ENCODE measurements around the gene EIF3L.

The EIF3L gene

GRCh38 chr22:37905534-37906363, 56.5 kb downstream of the EIF3L start, which contains the start of gene MICALL1:
TSS of gene MICALL1 (plus strand) at chr22:37906297. CDS start at chr22:37906423, 126 bp downstream.
- DNase-seq (ENCODE audit: low read depth), result peak; percentile 25

- DNase-seq (ENCODE audit: low read depth), result no peak
Observed at GRCh38 chr22:37906364-37907008, 57.3 kb downstream of the EIF3L start.

- no peak for DNase-seq (ENCODE audit: low read depth)
Observed at GRCh38 chr22:37907036-37907954, 58.1 kb downstream of the EIF3L start.

- DNase-seq (ENCODE audit: low read depth), result no peak
Observed at GRCh38 chr22:37909766-37910165, 60.5 kb downstream of the EIF3L start.

- no peak for DNase-seq (ENCODE audit: low read depth)
Observed at GRCh38 chr22:37910890-37911672, 61.9 kb downstream of the EIF3L start.

GRCh38 chr22:37911697-37912096, 62.5 kb downstream of the EIF3L start:
- no peak for DNase-seq (ENCODE audit: low read depth)

- no peak for DNase-seq (ENCODE audit: low read depth)
Observed at GRCh38 chr22:37912171-37912570, 63.0 kb downstream of the EIF3L start.

GRCh38 chr22:37913233-37913721, 64.1 kb downstream of the EIF3L start:
- no peak for DNase-seq (ENCODE audit: low read depth)

- DNase-seq (ENCODE audit: low read depth), result no peak
Observed at GRCh38 chr22:37916311-37916710, 67.1 kb downstream of the EIF3L start.

- no peak for DNase-seq (ENCODE audit: low read depth)
Observed at GRCh38 chr22:37917874-37918548, 68.8 kb downstream of the EIF3L start.

GRCh38 chr22:37918580-37919270, 69.5 kb downstream of the EIF3L start:
- DNase-seq (ENCODE audit: low read depth), result no peak

- no peak for DNase-seq (ENCODE audit: low read depth)
Observed at GRCh38 chr22:37920126-37920525, 70.9 kb downstream of the EIF3L start.

GRCh38 chr22:37922191-37922590, 73.0 kb downstream of the EIF3L start:
- DNase-seq (ENCODE audit: low read depth), result no peak

- no peak for DNase-seq (ENCODE audit: low read depth)
Observed at GRCh38 chr22:37923927-37924326, 74.7 kb downstream of the EIF3L start.

GRCh38 chr22:37924386-37925065, 75.3 kb downstream of the EIF3L start:
- DNase-seq (ENCODE audit: low read depth), result no peak

- DNase-seq (ENCODE audit: low read depth), result no peak
Observed at GRCh38 chr22:37925330-37925729, 76.1 kb downstream of the EIF3L start.

- DNase-seq (ENCODE audit: low read depth), result no peak
Observed at GRCh38 chr22:37925767-37926166, 76.5 kb downstream of the EIF3L start.

- no peak for DNase-seq (ENCODE audit: low read depth)
Observed at GRCh38 chr22:37926358-37926757, 77.1 kb downstream of the EIF3L start.

- no peak for DNase-seq (ENCODE audit: low read depth)
Observed at GRCh38 chr22:37926771-37927636, 77.8 kb downstream of the EIF3L start.
